A549 treated with AZD2906 at 1 μM for 4 hours (cell line): ENCODE measurements around the gene TAF1D. TPM values are rescaled to one million over a fixed set of nuclear protein-coding genes. Genes with fewer than 3 reads are reported as not detected.

Experiments used
- total RNA-seq: library from RNA; stranded (reverse); fragments of 200-300 nt; extraction: Qiagen RNA extraction; gene quantifications from 5 replicates; pipeline ENCODE4 v1.2.3, GENCODE V29; 2022

The TAF1D gene, protein sequence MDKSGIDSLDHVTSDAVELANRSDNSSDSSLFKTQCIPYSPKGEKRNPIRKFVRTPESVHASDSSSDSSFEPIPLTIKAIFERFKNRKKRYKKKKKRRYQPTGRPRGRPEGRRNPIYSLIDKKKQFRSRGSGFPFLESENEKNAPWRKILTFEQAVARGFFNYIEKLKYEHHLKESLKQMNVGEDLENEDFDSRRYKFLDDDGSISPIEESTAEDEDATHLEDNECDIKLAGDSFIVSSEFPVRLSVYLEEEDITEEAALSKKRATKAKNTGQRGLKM
- 79.1 to 97.2 TPM (median 90.8 TPM) in 5 replicates for total RNA-seq

DNA sequence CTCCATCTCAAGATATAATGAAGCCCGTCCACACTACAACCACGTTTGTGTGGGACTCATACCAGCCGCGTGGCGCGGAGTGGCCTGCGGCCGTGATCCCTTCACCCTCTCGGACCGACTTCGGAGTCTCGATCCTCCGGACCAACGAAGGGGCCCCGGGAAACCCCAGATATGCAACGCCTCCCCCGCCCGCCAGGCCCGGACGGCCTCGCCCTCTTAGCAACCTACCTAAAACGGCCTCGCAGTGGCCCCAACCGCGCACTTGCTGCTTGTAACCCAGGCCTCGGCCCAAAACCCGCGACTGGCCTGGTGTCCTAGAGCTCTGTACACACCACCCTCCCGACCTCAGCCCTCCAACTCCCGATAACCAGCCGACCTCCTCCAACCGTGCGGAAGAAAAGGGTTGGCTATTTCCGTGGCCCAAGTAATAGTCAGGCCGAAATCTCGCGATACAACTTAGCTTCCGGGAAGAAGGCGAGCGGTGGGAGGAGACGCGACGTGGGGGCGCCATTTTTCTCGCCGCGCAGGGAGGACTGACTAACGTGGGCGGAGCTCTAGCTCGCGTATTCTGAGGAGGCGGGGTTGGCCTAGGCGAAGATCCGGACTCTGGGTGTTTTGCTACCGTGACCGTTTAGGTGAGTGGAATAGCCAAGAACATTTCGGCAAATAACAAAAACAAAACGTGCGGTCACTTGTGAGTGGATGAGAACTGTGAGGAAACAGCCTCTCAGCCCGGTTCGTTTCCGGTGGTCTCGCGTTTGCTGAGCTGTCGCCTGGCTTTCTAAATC, at the start of gene TAF1D, which contains the start of gene C11orf54:
TAF1D (minus strand) TSS at position 402 of the 788 bp plus-strand sequence. CDS start 2,191 bp downstream, outside the sequence.
C11orf54 (plus strand) TSS at position 579 of the 788 bp plus-strand sequence. CDS start 5,722 bp downstream, outside the sequence.

DNA sequence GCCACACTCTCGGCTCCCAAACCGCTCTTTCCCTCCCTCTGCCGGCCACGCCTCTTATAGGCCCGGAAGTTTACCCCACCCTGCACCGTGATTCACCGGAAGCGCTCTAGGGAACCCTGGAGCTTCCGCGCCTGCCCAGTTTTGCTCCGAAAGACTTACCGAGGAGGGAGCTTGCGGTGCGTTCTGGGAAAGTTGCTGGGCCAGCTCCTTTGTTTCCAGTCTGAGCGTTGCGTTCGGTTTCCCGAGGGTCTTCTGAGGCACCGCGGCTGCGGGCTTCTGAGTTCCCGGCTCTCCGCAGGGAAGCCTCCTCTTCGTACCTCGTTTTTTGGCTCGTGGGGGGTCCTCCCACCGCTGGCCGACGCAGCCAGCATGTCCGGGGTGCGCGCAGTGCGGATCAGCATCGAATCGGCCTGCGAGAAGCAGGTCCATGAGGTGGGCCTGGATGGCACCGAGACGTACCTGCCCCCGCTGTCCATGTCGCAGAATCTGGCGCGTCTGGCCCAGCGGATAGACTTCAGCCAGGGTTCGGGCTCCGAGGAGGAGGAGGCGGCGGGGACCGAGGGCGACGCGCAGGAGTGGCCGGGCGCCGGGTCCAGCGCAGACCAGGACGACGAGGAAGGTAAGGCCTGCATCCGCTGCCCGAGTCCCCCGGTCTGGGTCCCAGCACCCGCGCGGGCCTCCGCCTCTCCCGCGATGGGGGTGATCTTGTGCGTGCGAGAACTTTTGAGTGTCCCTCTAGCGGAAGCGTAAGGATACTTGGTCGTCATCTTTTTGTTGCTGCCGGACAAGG, 43.0 kb upstream of the TAF1D start, which contains the start of gene MED17:
MED17 (plus strand) TSS at position 138 of the 790 bp plus-strand sequence; CDS start at position 370, 232 bp downstream.

Other genes starting within 250 kb of the TAF1D start
- gene SMCO4, start 198.1 kb downstream of the TAF1D start, total RNA-seq, result 17.0 to 26.1 TPM (median 20.4 TPM) in 5 replicates
- 5.5 to 6.9 TPM (median 5.7 TPM) in 5 replicates for gene CEP295, start 79.8 kb downstream of the TAF1D start, total RNA-seq
- 11.8 to 17.1 TPM (median 13.8 TPM) in 5 replicates for gene C11orf54, start 177 bp upstream of the TAF1D start, total RNA-seq
- 20.7 to 23.6 TPM (median 21.6 TPM) in 5 replicates for gene MED17, start 42.8 kb upstream of the TAF1D start, total RNA-seq
- gene VSTM5, start 109.1 kb upstream of the TAF1D start, total RNA-seq, result 0.02 TPM in 2 of 5 replicates, not detected in the others